ENCODE measurements around the gene ARID3A.

DNA sequence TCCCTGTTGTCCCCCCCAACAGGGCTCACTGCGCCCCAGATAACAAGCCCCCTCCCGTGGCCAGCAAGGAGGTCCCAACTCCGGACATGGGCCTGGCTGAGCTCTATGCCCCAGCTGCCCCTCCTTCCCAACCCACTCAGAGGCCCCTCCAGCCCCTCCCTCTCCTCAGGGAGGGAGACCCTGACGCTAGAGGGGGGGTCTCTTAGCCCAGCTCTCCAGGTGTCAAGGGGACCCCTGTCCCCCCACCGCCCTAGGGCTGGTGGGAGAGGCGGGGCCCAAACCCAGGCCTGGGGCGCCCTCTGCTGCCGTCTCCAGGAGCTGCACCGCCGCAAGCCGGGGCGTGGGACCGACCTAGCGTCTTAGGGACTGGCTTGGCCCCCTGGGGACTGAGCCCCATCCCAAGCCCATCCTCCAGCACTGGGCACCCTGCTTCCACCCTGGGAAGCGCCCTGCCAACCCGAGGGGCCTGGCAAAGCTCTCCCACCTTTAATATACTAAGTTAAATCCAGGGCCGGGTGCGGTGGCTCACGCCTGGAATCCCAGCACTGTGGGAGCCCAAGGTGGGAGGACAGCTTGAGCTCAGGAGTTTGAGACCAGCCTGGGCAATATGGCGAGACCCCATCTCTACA, 75.8 kb downstream of the ARID3A start:
- TF ChIP-seq, protein P1, sequence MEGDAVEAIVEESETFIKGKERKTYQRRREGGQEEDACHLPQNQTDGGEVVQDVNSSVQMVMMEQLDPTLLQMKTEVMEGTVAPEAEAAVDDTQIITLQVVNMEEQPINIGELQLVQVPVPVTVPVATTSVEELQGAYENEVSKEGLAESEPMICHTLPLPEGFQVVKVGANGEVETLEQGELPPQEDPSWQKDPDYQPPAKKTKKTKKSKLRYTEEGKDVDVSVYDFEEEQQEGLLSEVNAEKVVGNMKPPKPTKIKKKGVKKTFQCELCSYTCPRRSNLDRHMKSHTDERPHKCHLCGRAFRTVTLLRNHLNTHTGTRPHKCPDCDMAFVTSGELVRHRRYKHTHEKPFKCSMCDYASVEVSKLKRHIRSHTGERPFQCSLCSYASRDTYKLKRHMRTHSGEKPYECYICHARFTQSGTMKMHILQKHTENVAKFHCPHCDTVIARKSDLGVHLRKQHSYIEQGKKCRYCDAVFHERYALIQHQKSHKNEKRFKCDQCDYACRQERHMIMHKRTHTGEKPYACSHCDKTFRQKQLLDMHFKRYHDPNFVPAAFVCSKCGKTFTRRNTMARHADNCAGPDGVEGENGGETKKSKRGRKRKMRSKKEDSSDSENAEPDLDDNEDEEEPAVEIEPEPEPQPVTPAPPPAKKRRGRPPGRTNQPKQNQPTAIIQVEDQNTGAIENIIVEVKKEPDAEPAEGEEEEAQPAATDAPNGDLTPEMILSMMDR (conservative IDR thresholded peaks at IDR 0.05; ENCODE audit: low read length): peak; percentile 88
- no peak for TF ChIP-seq EZH2phosphoT487 (IDR thresholded peaks at IDR 0.05; ENCODE audit: borderline replicate concordance, low read depth, low read length)
